HEK293 (cell line): ENCODE data around the gene DSCAML1.

Experiments
- ZIC2 ChIP-seq: fragments of 450-650 bp; formaldehyde crosslinking; IDR thresholded peaks from 2 replicates; pipeline ENCODE4 v1.5.1; 2016; ENCODE audit warnings: missing biosample characterization, missing genetic modification characterization
- ZNF175 ChIP-seq: fragments of 450-650 bp; formaldehyde crosslinking; IDR thresholded peaks from 2 replicates; pipeline ENCODE4 v1.5.1; 2016; ENCODE audit warnings: missing biosample characterization, missing genetic modification characterization
- ZNF426 ChIP-seq: fragments of 450-650 bp; formaldehyde crosslinking; IDR thresholded peaks from 2 replicates; pipeline ENCODE4 v1.5.1; 2017; ENCODE audit warnings: missing biosample characterization, missing genetic modification characterization, mild to moderate bottlenecking, inconsistent platforms, moderate library complexity
- ZNF514 ChIP-seq: fragments of 450-650 bp; formaldehyde crosslinking; IDR thresholded peaks from 2 replicates; pipeline ENCODE4 v1.5.1; 2016; ENCODE audit warnings: missing biosample characterization, missing genetic modification characterization
- ZNF596 ChIP-seq: fragments of 450-650 bp; IDR thresholded peaks from 2 replicates; pipeline ENCODE4 v1.5.0; 2018; ENCODE audit warnings: missing biosample characterization, mild to moderate bottlenecking, missing genetic modification characterization, moderate library complexity
- TF ChIP-seq, protein P1 (sequence below): fragments of 450-650 bp; formaldehyde crosslinking; IDR thresholded peaks from 2 replicates; pipeline ENCODE4 v1.5.1; 2016; ENCODE audit warnings: missing biosample characterization, missing genetic modification characterization

DNA sequence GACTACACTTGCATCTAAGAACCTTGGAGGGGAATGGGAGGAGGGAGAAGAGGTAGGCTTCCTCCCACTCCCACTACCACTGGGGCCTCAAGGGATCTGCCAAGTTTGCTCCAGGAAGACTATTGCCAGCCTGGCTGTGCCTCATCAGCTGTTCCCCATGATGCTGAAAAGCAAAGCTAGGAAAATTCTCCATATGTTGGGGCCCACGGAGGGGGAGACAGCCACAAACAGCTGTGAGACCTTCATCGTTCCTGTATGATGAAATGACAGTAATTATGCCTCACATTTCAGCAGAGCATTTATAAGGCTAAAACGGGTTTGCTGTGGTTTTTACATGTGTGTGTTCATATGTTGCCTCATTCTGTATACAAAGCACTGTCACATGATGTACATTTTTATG is 6.7 kb downstream of the DSCAML1 start:
- TF ChIP-seq, protein P1, sequence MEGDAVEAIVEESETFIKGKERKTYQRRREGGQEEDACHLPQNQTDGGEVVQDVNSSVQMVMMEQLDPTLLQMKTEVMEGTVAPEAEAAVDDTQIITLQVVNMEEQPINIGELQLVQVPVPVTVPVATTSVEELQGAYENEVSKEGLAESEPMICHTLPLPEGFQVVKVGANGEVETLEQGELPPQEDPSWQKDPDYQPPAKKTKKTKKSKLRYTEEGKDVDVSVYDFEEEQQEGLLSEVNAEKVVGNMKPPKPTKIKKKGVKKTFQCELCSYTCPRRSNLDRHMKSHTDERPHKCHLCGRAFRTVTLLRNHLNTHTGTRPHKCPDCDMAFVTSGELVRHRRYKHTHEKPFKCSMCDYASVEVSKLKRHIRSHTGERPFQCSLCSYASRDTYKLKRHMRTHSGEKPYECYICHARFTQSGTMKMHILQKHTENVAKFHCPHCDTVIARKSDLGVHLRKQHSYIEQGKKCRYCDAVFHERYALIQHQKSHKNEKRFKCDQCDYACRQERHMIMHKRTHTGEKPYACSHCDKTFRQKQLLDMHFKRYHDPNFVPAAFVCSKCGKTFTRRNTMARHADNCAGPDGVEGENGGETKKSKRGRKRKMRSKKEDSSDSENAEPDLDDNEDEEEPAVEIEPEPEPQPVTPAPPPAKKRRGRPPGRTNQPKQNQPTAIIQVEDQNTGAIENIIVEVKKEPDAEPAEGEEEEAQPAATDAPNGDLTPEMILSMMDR (tag by site-specific recombination): no peak
- TF ChIP-seq ZNF514 (tag by site-specific recombination) (no peak), ZIC2 (tag by site-specific recombination) (no peak), ZNF596 (tag by site-specific recombination) (no peak), ZNF175 (tag by site-specific recombination) (no peak), ZNF426 (no peak)
